Endothelial cell of umbilical vein (primary cell): ENCODE data around the gene KCNMB2. TPM values are rescaled to one million over a fixed set of nuclear protein-coding genes. Genes with fewer than 3 reads are reported as not detected.

Source experiments
- BruUV-seq: library from RNA; stranded (reverse); fragments of 400-500 nt; replicated peaks from 2 replicates; lab custom pipeline; 2021; lab: Mats Ljungman, UMichigan
- CTCF ChIA-PET: fragments of 300-600, 350-600 bp; sonication (Branson Sonifier 250); formaldehyde crosslinking; loops from one replicate; lab custom pipeline; 2021; ENCODE audit warnings: antibody characterized with exemption, inconsistent platforms; lab: Charles Lee
- POLR2A ChIA-PET: fragments of 300-600, 350-600 bp; sonication (Branson Sonifier 250); formaldehyde crosslinking; loops from one replicate; lab custom pipeline; 2021; ENCODE audit warnings: antibody characterized with exemption, inconsistent platforms; lab: Charles Lee
- DNase-seq: peaks from one replicate; pipeline ENCODE4 v3.0.0-alpha.2; 2011; ENCODE audit warnings: low read depth, low spot score
- FAIRE-seq: peaks from 2 replicates; lab custom pipeline; 2011; peaks lifted over from hg19 to GRCh38; lab: Jason Lieb, UNC
- H2AFZ ChIP-seq: 2 replicates; pipeline ENCODE4 v1.6.0; 2012; ENCODE audit warnings: low read depth, low read length, control low read depth, inconsistent platforms
- H3K27ac ChIP-seq: 2 replicates; pipeline ENCODE4 v1.5.1; 2011; ENCODE audit warnings: low read depth, mild to moderate bottlenecking, control low read depth, low read length, moderate library complexity; ENCODE audit not compliant: insufficient read depth
- H3K27me3 ChIP-seq, 2 experiments: 2 replicates each; pipeline versions ENCODE4 v1.6.0 to v1.6.1; 2011; ENCODE audit warnings: low read length in 2 of 2, mixed read lengths in 1 of 2; ENCODE audit not compliant: control insufficient read depth in 2 of 2, insufficient read depth in 2 of 2
- H3K36me3 ChIP-seq, 2 experiments: 2 replicates in 1 of 2; 3 replicates in 1 of 2; pipeline ENCODE4 v1.5.1; 2011; ENCODE audit warnings: low read length in 2 of 2, mild to moderate bottlenecking in 1 of 2, moderate library complexity in 1 of 2; ENCODE audit not compliant: control insufficient read depth in 2 of 2, insufficient read depth in 2 of 2; ENCODE audit errors: extremely low read depth in 1 of 2
- H3K4me1 ChIP-seq: 3 replicates; pipeline ENCODE4 v1.5.1; 2011; ENCODE audit warnings: mild to moderate bottlenecking, low read length; ENCODE audit not compliant: control insufficient read depth, insufficient read depth; ENCODE audit errors: extremely low read depth
- H3K4me2 ChIP-seq: 2 replicates; pipeline ENCODE4 v1.6.1; 2011; ENCODE audit warnings: low read length, control low read depth, mixed read lengths; ENCODE audit not compliant: insufficient read depth
- H3K4me3 ChIP-seq, 3 experiments: fragments of 200-600 bp in 1 of 3; sonication (generic), shearing (Covaris generic) in 1 of 3; replicated peaks in 1 of 3; 2 replicates each; pipeline ENCODE4 v1.5.1; 2011 to 2016; ENCODE audit warnings: control low read depth in 3 of 3, low read length in 3 of 3, mild to moderate bottlenecking in 2 of 3, inconsistent platforms in 1 of 3, low read depth in 1 of 3, moderate library complexity in 1 of 3; ENCODE audit not compliant: insufficient read depth in 1 of 3
- H3K79me2 ChIP-seq: 2 replicates; pipeline ENCODE4 v1.6.0; 2012; ENCODE audit warnings: low read length, inconsistent platforms; ENCODE audit not compliant: control insufficient read depth, insufficient read depth
- H3K9ac ChIP-seq: replicated peaks from 2 replicates; pipeline ENCODE3; 2011; ENCODE audit warnings: low read length, control low read depth; ENCODE audit not compliant: insufficient read depth; ENCODE audit errors: extremely low read depth
- H3K9me1 ChIP-seq: replicated peaks from 3 replicates; pipeline ENCODE4 v1.6.0; 2011; ENCODE audit warnings: mild to moderate bottlenecking, low read length; ENCODE audit not compliant: control insufficient read depth, insufficient read depth; ENCODE audit errors: extremely low read depth
- H3K9me3 ChIP-seq: replicated peaks from 2 replicates; pipeline ENCODE4 v1.5.1; 2012; ENCODE audit warnings: low read length, inconsistent platforms; ENCODE audit not compliant: control insufficient read depth, insufficient read depth
- H4K20me1 ChIP-seq: replicated peaks from 2 replicates; pipeline ENCODE3; 2011; ENCODE audit warnings: mild to moderate bottlenecking, low read length; ENCODE audit not compliant: control insufficient read depth, insufficient read depth; ENCODE audit errors: extremely low read depth
- EZH2 ChIP-seq: IDR thresholded peaks from 2 replicates; pipeline ENCODE4 v1.6.1; 2012; ENCODE audit warnings: borderline replicate concordance, low read depth, mild to moderate bottlenecking, moderate library complexity, low read length, inconsistent platforms; ENCODE audit not compliant: severe bottlenecking
- FOS ChIP-seq: IDR thresholded peaks from 2 replicates; pipeline ENCODE4 v1.6.1; 2011; ENCODE audit warnings: mild to moderate bottlenecking, low read length, moderate library complexity, borderline replicate concordance; ENCODE audit not compliant: insufficient read depth
- GATA2 ChIP-seq: IDR thresholded peaks from 2 replicates; pipeline ENCODE4 v1.7.0; 2011; ENCODE audit warnings: low read depth, mild to moderate bottlenecking, moderate library complexity, mixed read lengths, low read length; ENCODE audit not compliant: insufficient read length, insufficient read depth
- JUN ChIP-seq: IDR thresholded peaks from 2 replicates; pipeline ENCODE4 v1.6.1; 2011; ENCODE audit warnings: borderline replicate concordance, low read depth; ENCODE audit not compliant: insufficient read length, insufficient read depth
- MYC ChIP-seq: IDR thresholded peaks from one replicate; pipeline ENCODE4 v1.6.1; 2011; ENCODE audit warnings: mild to moderate bottlenecking, low read depth, low read length
- POLR2A ChIP-seq: IDR thresholded peaks from 2 replicates; pipeline ENCODE4 v1.6.1; 2012; ENCODE audit warnings: low read depth, mild to moderate bottlenecking, control low read depth, low read length
- POLR2AphosphoS5 ChIP-seq: IDR thresholded peaks from 2 replicates; pipeline ENCODE4 v1.6.1; 2012; ENCODE audit warnings: low read depth, mild to moderate bottlenecking, control low read depth, low read length, moderate library complexity; ENCODE audit not compliant: insufficient read depth
- dilution Hi-C: fragments of 300-500 bp; cut with MboI; formaldehyde crosslinking; loops from one replicate; pipeline ENCODE4 v1.15.0; 2019; ENCODE audit warnings: low sequenced_read_pairs; ENCODE audit not compliant: extremely low pct_ligation_motif_present
- intact Hi-C: fragments of 100-400 bp; cut with micrococcal nuclease; formaldehyde crosslinking; loops from one replicate; pipeline ENCODE4 v1.10.0; 2022
- polyA plus RNA-seq, 4 experiments: library from polyadenylated mRNA; depleted of rRNA in 3 of 4; stranded (reverse) in 3 of 4; unstranded in 1 of 4; fragments of >200 nt; gene quantifications; 2 replicates each; pipeline versions ENCODE4 v1.2.1 to v1.2.3, GENCODE V29; 2011 to 2012; ENCODE audit warnings: missing spikeins in 1 of 4
- total RNA-seq: library from RNA; stranded (reverse); gene quantifications from 2 replicates; pipeline ENCODE4 v1.2.3, GENCODE V29; 2021
- TF ChIP-seq, protein P1 (sequence below): IDR thresholded peaks from 2 replicates; pipeline ENCODE4 v1.6.1; 2011; ENCODE audit not compliant: insufficient read depth, insufficient read length
- TF ChIP-seq, protein P2 (sequence below), 2 donors: IDR thresholded peaks; 1 replicate in 1 of 2; 2 replicates in 1 of 2; pipeline ENCODE4 v1.5.1; 2011; ENCODE audit warnings: low read length in 2 of 2, mild to moderate bottlenecking in 2 of 2, moderate library complexity in 2 of 2, control low read depth in 1 of 2, inconsistent platforms in 1 of 2, low read depth in 1 of 2; ENCODE audit not compliant: insufficient read depth in 1 of 2; ENCODE audit errors: extremely low read depth in 1 of 2

Gene KCNMB2
- total and polyA plus RNA-seq, 2 donors (not counting 3 experiments of a cell fraction or from before 2014, with no cell fraction given): not detected

DNA sequence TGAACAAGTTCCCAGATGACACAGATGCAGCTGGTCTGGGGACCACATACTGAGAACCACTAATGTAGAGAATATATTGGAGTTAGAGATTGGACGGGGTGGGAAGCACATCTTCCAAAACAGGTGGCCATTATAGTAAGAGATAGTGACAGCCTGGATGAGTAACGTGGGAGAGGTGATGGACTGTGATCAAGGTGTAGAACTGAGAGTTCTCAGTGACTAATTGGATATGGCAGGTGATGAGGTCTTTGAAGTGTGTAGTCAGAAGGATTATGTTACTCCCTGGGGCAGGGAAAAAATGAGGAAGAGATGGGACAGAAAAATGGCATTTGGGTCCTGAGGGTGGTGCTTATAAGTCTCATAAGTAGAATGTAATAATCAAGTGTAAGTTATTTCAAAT, 66.6 kb downstream of the KCNMB2 start:
- TF ChIP-seq GATA2 (no peak), POLR2AphosphoS5 (no peak), EZH2 (no peak), FOS (no peak), JUN (no peak), MYC (no peak), POLR2A (no peak)
- TF ChIP-seq, protein P1, sequence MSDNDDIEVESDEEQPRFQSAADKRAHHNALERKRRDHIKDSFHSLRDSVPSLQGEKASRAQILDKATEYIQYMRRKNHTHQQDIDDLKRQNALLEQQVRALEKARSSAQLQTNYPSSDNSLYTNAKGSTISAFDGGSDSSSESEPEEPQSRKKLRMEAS: no peak
- TF ChIP-seq, protein P2, sequence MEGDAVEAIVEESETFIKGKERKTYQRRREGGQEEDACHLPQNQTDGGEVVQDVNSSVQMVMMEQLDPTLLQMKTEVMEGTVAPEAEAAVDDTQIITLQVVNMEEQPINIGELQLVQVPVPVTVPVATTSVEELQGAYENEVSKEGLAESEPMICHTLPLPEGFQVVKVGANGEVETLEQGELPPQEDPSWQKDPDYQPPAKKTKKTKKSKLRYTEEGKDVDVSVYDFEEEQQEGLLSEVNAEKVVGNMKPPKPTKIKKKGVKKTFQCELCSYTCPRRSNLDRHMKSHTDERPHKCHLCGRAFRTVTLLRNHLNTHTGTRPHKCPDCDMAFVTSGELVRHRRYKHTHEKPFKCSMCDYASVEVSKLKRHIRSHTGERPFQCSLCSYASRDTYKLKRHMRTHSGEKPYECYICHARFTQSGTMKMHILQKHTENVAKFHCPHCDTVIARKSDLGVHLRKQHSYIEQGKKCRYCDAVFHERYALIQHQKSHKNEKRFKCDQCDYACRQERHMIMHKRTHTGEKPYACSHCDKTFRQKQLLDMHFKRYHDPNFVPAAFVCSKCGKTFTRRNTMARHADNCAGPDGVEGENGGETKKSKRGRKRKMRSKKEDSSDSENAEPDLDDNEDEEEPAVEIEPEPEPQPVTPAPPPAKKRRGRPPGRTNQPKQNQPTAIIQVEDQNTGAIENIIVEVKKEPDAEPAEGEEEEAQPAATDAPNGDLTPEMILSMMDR (IDR thresholded peaks at IDR 0.05; ENCODE audit: extremely low read depth in 1 of 2, insufficient read depth in 1 of 2, low read depth in 1 of 2, low read length in 2 of 2): no peak
- Histone ChIP-seq H3K4me2 (no peak overlapping the region), H2AFZ (no peak overlapping the region), H3K79me2 (no peaks in the 10 kb centered on the region), H3K36me3 (no peaks in the 10 kb centered on the region), H3K9ac (no peak overlapping the region), H3K9me3 (no peaks in the 10 kb centered on the region), H3K27ac (no peak overlapping the region), H3K9me1 (no peaks in the 10 kb centered on the region), H3K4me1 (no peaks in the 10 kb centered on the region), H3K4me3 (no peak overlapping the region), H3K27me3 (peaks cover 3 to 4% of the 10 kb centered on the region in 2 experiments), H4K20me1 (no peaks in the 10 kb centered on the region)
- BruUV-seq: no TSS peak
- POLR2A ChIA-PET: no interaction called here
- CTCF ChIA-PET: no interaction called here
- no peak for FAIRE-seq
- dilution Hi-C loops (no loop called here), intact Hi-C loops (no loop called here)
- no peak for DNase-seq
